HG03097 (cell line): ENCODE measurements around the gene SMAD5.

ENCODE experiments used
- ATAC-seq: cut with Tn5 transposase; IDR thresholded peaks from one replicate; pipeline ENCODE4 v1.9.1; 2021; ENCODE audit not compliant: unreplicated experiment, low FRiP score

Gene SMAD5

DNA sequence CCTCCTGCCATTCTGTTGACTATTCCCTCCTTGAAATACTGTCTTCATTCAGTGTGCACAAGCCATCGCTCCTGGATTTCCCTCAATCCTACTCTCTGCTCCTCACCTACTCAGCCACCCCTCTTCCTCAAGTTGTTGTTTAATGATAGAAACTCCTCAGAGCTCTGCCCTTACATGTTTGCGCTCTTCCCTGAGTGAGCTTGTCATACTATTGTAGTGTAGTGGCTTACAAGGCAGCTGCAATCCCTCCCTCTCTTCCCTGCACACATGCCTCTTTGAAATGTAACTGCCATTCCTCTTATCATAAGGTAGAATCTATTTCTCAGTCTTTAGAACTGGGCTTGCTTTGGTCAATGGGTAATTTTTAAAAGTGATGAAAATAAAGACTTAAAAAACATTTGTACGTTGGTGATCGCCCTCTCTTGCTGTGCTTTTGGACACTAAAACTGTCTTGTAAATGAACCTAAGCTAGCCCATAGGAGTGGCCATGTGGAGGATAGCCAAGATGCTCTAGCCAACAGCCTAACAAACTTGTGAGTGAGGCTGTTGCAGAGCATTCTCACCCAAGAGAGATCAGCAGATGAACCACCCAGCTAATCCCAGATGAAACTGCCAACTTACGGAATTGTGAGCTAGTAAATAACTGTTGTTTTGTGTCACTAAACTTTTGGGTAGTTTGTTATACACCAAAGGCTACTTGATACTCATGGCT lies 18.1 kb upstream of the SMAD5 start:
- no peak for ATAC-seq

DNA sequence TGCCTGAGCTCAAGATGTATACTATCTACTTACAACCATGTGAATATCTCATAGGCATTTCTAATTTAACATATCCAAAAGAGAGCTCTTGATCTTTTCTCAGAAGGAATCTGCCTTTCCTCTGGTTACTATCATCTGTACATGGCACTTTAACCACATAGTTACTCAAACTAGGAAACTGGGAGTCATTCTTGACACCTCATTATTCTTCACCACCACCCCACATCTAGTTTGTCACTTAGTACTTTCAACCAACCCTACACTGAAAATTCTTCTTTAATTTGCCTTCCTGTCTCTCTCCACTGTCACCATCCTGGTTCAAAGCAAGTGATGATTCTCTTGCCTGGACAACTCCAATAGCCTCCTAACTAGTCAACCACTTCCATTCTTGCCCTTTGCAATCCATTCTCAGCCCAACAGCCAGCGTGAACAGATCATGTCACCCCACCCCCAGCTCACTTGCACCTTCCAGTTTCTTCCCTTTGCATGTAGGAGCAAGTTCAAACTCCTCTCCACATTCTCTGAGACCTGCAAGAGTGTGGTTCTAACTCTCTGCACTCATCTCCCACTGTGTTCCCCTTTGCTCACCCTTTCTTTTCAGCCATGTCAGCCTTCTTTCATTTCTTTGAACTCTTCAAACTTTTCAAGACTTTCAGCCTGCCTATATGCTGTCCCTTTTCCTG lies 17.3 kb upstream of the SMAD5 start:
- ATAC-seq: no peak

DNA sequence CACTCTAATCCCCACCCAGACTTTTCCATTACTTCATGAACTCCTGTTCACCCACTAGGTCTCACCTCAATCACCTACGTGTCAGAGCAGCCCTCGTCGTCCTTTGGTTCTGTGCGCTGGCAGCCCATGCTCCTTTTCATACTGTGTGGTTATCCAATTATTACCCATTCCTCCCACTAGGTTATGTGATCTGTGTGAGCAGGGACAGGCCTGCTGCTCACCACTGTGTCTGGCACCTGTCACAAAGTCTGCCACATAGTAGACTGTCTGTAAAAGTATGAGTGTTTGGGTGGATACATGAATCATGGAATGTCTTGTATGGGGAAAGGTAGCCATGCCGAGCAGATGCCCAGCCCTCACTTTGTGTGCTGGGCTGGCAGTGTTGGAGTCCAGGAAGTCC lies 12.1 kb upstream of the SMAD5 start:
- no peak for ATAC-seq

DNA sequence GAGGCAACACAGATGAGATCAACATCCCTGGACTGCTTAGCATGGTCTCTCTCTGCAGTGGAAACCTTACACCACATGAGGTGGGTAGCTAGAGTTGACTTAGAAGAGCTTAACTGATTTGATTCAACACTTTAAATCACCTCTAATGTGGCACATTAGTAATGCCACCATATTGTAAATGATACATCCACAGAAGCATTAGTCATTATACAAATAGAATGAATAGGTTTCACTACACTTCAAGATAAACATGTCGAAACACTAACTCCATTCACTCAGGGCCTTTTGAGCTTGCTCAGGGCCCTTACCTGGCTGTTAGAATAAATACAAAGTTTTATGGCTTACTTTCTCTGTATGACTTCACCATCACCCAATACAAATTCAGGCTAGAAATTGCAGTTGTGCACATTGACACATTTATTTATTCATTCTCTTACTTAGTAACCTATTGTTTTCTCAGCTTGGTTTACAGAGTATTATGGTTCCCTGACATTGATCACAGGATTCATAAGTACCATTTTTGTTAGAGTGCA lies 9.3 kb upstream of the SMAD5 start:
- ATAC-seq: no peak

DNA sequence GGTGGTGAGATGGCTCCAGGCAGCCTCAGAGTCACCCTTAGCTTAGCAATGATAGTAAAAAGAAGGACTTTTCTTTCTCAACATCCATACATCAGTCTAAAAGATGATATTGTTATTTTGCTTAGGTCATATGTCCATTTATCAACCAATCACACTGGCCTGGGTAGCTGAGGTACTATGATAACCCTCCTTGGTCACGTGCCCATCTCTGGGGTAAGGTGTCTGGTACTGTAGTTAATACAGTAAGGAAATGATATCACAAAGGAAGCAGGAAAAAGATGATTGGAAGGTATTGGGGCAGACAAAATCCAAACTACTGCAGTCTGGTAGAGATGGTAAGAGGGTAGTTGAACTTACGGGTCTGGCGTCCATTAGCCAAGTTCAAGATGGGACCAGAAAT lies 5.1 kb upstream of the SMAD5 start:
- no peak for ATAC-seq

DNA sequence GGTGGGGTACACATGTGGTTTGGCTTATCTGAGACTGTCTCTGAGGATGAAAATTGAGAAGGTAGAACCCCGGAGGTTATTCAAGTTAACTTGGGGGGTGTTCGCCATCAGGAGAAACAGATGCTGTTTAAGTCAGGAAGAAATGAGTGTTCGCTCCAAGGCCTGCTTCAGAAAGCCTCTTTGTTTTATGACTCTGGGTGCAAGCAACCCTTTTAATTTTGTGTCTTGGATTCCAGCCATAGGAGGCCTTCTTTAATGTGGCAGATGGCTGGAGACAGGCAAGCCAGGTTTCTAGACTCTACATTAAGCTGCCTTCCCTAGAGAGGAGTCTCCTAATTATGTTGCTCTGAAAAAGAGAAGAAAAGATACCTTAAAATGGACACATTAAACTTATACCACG lies 4.2 kb upstream of the SMAD5 start:
- ATAC-seq: no peak

DNA sequence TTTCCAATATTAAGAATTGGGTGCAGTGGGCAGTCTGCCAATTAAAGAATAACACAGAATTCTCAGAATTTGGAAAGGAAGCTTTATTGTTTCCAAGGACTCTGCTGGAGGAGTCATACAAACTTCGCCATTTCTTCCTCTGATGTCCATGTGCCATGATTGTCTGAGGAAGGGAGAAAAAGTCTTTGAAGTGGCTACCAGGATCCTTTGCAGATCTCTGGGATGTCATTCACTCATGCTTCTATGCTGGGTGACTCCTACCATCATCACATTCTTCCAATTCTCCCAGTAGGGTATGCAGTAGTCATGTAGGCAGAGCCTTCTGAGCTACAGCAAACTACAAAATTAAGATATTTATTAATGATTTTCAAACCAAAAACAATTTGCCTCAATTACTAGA lies 3.2 kb upstream of the SMAD5 start:
- ATAC-seq: no peak

DNA sequence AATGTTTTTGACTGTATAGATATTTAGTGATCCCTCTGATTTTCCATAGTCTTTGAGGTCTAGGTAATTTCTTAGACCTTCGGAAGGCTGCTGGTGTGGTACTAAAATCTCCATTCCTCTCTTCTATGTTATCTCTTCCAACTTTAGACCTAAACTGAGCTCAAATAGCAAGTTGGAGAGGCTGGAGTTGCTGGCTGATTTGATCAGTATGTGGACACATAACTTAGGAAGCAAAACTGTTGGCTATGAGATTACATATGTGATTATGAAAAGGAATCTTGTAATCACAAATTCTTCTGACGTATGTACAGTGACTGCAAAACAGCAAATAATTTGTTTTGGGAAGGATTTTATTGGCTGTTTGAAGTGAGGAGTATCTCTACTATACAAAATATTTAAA lies 2.1 kb upstream of the SMAD5 start:
- no peak for ATAC-seq

DNA sequence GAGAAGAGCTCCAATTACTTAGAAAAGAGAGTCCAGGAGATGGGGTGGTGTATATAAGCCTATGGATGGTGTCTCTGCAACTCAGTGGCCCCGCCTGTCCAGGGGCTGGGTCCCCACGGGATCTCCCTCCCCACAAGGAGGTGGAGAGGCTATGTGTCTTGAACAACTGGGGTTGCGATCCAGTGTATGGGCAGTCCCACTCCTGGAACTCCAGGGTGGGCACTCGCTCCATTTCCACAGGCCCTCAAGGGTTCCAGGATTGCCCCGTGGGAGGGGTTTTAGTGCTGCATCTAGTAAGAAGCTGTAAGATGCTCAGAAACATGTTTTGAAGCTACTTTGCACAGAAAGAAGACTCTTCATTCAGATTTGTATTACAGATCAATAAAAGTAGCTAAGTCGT lies 558 bp upstream of the SMAD5 start:
- ATAC-seq: peak; percentile 19

DNA sequence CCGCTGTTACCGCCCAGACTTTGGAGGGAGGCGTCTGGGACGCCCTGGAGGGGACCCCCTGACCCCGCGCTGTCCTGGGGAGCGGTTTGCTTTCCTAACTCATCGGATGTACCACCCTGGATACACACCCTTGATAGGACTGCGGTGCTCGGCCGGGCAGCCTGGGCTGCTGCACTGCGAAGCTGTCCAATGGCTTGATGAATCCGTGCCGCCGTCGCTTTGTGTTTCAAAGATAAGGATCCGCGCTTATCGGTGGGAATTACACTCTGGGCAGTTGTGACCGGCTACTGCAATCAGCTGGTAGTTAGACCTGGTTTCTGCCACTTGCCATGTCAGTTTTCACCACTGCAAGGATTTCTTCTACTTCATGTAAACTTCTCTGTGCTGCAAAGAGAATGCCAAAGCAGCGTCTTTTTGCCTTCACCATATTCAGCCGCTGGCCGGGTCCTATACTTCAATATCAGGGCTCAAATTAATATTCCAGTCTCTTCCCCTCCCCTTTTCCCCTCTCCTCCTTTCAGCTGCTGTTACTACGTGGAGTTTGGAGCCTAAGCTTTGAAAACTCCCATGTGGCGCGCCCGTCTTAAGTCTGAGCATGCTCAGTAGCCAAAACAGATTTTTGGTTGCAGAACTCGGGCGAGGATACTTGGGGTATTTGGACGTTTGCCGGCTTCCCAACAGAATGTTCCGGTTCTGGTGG lies 727 bp downstream of the SMAD5 start:
- ATAC-seq: peak; percentile 14

DNA sequence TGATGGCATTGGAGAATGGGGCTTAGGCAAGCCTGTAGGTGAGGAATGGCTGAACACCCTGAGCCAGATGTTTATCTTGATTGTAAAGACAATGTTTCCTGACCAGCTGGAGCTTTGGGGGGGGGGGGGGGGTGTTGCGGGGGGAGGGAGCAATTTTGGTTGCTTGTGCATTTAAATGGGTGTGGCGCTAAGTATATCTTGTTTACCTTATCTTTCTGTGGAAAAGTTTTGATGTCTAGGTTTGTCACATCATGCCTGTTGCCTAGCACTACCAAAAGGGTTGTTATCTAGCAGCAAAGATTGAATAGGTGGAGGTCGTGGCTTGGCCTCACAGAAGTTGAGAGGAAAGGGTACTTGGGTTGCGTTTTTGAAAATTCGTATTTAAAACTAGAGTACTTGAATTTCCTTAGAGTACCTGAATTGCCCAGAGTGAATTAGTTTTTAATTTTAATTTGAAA lies 1.3 kb downstream of the SMAD5 start:
- ATAC-seq: no peak

DNA sequence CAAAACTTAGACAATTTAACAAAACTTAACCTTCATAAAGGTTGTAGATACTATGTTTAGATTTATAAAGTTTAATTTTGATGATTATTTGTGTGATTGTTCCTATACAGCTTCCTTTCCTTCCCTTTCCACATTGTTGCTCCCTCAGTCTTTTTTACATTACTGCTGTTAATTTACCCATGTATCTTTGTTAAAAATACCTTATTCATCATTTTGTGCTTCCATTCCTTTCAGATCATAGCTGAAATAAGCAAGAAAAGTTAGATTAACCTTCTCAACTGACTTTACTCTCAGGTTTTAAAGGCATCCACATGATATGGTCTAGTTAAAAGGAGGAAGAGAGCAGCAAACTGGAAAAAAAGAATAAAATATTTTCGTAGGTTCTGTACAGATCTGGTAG lies 2.0 kb downstream of the SMAD5 start:
- no peak for ATAC-seq

DNA sequence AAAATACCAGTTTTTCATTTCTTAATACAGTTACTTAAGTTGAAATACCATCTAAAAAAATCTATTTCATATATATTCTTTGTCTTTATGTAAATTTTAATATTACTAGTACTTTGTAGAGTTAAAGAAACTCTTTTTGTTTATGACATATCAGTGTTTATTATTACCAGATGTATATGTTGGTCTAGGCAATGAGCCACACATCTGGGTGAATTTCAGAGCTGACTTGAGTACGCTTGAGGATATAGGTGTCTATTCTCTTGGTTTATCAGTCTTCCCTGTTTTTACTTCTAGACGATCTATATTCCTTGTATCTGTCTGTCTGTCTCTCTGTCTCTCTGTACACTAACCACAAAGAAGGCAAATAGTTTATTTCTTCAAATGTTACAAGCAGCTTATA lies 2.9 kb downstream of the SMAD5 start:
- no peak for ATAC-seq

DNA sequence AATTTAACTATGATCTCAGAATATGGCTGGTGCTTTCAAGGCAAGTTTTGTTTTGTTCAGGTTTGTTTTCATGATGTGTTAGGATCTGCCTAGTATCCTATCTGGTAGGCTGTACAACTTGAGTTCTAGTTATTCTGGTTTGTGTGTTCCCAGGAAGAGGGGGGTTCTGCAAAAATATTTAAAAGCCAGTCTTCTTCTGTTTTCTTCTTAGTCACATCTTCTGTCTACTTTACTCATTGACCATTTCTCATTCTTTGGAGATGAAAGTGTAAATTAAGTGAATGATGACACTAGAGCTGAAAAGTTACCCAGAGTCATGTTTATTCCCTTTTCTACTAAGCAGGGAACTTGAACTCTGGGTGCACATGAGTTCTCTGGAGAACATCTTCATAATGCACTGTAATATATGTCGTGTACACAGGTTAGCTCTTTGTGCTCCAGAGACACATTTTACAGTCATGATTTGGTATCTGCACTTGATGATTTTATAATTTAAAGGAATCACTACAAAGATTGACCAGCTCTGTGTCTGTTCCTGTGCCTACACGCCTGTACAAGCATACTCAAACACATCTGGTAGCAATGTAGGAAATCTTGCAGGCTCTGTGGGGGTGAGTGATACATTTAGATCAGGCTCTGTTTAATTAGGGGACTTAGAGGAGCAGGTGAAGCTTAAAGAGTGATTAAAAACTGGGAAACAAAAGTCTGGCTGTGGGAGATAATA lies 5.0 kb downstream of the SMAD5 start:
- ATAC-seq: no peak

DNA sequence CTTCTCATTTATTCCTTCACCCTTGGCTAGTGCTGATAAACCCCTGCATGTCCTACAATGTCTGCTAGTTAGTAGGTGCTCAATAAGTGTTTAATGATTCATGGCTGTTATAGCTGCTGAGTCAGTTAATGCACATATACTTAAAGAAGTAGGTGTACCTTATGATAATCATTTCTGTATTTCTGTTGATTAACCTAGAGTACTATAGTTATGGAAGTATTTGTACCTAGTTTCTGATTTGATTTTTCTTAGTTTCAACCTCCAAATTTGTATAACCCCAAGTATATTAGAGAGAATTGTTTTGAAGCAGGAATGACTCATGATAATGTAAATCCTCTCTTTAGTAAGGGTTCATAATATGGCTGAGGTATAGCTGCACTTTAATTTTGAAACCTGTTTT lies 8.9 kb downstream of the SMAD5 start:
- peak; percentile 71 for ATAC-seq

DNA sequence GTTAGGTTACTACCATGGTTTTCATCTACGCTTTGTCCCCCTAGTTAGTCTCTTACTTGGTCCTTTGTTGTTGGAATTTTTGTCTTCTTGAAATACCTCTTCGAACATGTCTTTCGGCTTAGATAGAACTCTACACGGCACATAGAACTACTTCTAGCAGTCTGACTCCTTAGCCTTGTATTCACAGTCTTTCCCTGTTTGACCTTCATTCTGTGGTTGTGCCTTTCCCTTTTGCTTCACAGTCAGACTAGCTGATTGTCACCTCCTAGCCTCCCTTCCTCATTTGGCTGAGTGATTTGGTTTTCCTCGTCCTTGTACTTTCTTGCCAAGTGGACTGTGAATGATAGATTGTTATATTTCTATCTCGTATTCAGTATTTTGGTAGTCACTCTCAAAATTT lies 10.7 kb downstream of the SMAD5 start:
- ATAC-seq: no peak

DNA sequence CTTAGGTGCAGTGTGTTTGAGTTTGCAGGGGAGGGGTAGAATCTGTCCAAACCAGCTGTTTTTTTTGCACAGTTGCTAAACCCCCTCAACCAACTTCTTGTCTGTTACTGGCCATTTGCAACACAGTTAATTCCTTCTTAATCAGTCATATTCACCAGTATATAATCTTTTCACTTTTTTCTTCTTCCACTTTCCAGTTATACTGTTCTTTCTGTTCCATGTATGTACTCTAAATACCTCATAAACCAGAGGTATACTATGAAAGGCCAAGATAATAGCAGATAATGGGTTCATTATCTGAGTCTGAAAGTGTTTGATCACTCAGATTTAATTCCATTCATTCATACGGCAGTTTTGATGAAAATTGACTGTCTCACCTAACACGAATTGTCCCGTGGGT lies 11.1 kb downstream of the SMAD5 start:
- ATAC-seq: no peak

DNA sequence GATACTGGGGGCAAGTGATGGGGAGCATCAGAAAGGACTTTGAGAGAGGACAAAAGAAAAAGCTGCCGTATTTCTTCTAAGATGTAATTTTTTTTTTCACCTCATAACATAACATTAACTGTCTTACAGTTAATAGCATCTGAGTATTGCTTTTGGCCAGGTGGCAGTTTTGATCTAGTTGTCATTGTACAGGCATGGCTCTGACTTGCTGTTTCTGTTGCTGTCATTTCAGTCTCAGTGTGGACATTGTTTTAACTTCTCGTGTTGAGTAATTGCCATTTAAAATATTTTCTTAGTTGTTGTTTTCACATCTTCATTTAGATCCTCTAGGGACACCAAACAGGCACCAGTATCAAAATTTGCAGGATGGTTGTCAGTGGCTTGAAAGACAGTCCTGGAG lies 12.4 kb downstream of the SMAD5 start:
- ATAC-seq: peak; percentile 39

DNA sequence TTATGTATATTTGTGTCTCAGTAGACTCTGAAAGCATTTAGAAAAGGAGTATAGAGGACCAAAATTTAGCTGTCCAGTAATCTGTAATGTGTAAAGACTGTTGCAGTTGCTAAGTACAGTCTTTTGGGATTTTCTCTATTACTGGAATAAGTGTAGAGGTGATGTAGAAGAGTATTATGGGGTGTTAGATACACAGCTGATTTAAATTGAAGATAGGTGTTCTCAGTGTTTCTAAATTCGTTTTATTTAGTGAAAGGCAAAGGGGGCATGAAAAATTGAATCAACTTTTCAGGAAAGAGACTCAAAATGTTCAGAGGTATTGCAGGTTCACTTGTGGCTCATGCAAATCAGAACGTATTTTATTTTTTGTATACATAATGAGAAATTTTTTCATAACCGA lies 13.6 kb downstream of the SMAD5 start:
- no peak for ATAC-seq

DNA sequence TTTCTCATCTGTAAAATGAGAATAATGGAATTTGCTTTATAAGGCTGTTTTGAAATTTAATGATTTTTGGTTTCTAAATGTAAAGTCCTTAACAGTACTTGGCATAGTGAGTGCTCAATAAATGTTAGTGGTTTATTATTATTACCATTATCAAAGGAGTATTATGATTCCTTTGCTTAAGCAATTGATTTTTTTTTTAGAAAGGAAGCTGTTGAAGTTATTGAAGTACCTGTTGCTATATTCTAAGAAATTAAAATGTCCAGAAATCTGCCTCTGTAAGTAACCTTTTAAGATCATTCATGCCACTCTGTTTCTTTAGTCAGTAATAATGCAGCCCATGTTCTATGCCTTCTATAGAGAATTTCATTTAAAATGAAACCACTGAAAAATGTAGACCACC lies 15.0 kb downstream of the SMAD5 start:
- no peak for ATAC-seq

DNA sequence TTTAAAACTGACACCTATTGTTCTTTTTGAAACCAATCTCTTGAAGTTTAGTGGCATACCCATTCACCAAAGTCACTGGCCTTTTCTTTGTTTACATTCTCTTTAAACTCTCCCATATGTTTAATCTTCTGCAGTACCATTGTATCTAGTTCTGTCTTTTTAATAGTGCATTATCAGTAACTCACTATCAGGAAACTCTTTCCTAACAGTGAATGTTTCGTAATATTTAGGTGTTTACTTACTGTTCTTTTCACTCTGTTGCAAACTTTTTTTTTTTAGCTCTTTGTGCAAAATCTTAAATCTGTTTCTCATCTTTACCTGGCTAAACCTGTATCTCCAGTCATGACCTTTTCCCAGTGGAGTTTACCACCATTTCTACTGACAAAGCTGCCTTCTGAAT lies 17.2 kb downstream of the SMAD5 start:
- ATAC-seq: no peak
